CD4-positive, alpha-beta T cell (primary cell): ENCODE results near the gene FCRLA. TPM values are rescaled to one million over a fixed set of nuclear protein-coding genes. Genes with fewer than 3 reads are reported as not detected.
"Not testable (repeated sequence)": the region's sequence is repeated elsewhere in the genome, so short reads cannot be mapped to it uniquely, and the experiment has no call there.

Experiments
- ATAC-seq: fragments of 200-7000 bp; cut with Tn5 transposase; one replicate; pipeline ENCODE4 v1.10.0; 2022; ENCODE audit warnings: mild to moderate bottlenecking; ENCODE audit not compliant: poor library complexity
- CTCF ChIA-PET: fragments of 350-600 bp; sonication (Branson Sonifier 250); formaldehyde crosslinking; loops from one replicate; lab custom pipeline; 2021; ENCODE audit warnings: antibody characterized with exemption, inconsistent platforms; lab: Charles Lee
- POLR2A ChIA-PET: fragments of 350-600 bp; sonication (Branson Sonifier 250); formaldehyde crosslinking; loops from one replicate; lab custom pipeline; 2021; ENCODE audit warnings: antibody characterized with exemption, inconsistent platforms; lab: Charles Lee
- DNase-seq, 14 experiments: peaks; one replicate each; pipeline ENCODE4 v3.0.0-alpha.2; 2013 to 2020; ENCODE audit warnings: mixed read lengths in 2 of 14
- H3K27ac ChIP-seq, 2 donors: one replicate each; pipeline versions ENCODE4 v1.5.1 to v1.7.0; 2013; ENCODE audit warnings: low read length in 2 of 2, low read depth in 1 of 2, mild to moderate bottlenecking in 1 of 2
- H3K27me3 ChIP-seq, 2 experiments: 1 replicate in 1 of 2; 2 replicates in 1 of 2; pipeline versions ENCODE4 v1.6.1 to v1.7.0; 2013; ENCODE audit warnings: low read length in 2 of 2, control low read depth in 1 of 2, mild to moderate bottlenecking in 1 of 2, moderate library complexity in 1 of 2; ENCODE audit not compliant: insufficient read depth in 2 of 2, control insufficient read depth in 1 of 2
- H3K36me3 ChIP-seq: one replicate; pipeline ENCODE4 v1.6.1; 2013; ENCODE audit warnings: low read length, control low read depth; ENCODE audit not compliant: insufficient read depth
- H3K4me1 ChIP-seq: one replicate; pipeline ENCODE4 v1.6.1; 2013; ENCODE audit warnings: low read length, control low read depth; ENCODE audit not compliant: insufficient read depth
- H3K4me3 ChIP-seq: one replicate; pipeline ENCODE4 v1.5.1; 2013; ENCODE audit warnings: mild to moderate bottlenecking, low read length, moderate library complexity
- H3K9me3 ChIP-seq, 2 experiments: 1 replicate in 1 of 2; 2 replicates in 1 of 2; pipeline versions ENCODE4 v1.6.1 to v1.7.0; 2013; ENCODE audit warnings: low read length in 2 of 2, mild to moderate bottlenecking in 2 of 2, control low read depth in 1 of 2, moderate library complexity in 1 of 2; ENCODE audit not compliant: control insufficient read depth in 1 of 2, insufficient read depth in 1 of 2
- H3K27ac Mint-ChIP-seq: one replicate; pipeline ENCODE4 v1.8.0; 2020; ENCODE audit warnings: mixed read lengths
- H3K27me3 Mint-ChIP-seq: one replicate; pipeline ENCODE4 v1.8.0; 2021; ENCODE audit warnings: mixed read lengths
- H3K36me3 Mint-ChIP-seq: one replicate; pipeline ENCODE4 v1.8.0; 2021; ENCODE audit warnings: low read depth, mixed read lengths
- H3K4me1 Mint-ChIP-seq: one replicate; pipeline ENCODE4 v1.8.0; 2021; ENCODE audit warnings: low read depth, mixed read lengths
- H3K4me3 Mint-ChIP-seq: one replicate; pipeline ENCODE4 v1.8.0; 2020; ENCODE audit warnings: mild to moderate bottlenecking, mixed read lengths
- H3K9me3 Mint-ChIP-seq: one replicate; pipeline ENCODE4 v1.8.0; 2020; ENCODE audit warnings: mixed read lengths
- intact Hi-C, 2 experiments: fragments of 100-400 bp; cut with DNase I in 1 of 2; cut with micrococcal nuclease in 1 of 2; formaldehyde crosslinking; loops; one replicate each; pipeline versions ENCODE4 v1.15.1 to v1.9.0; 2023 to 2025; cut with DNase I, micrococcal nuclease
- total RNA-seq, 174 experiments: library from RNA in 2 of 174; stranded (reverse) in 2 of 174; gene quantifications; one replicate each; pipeline ENCODE4 v1.2.3 and lab custom pipeline; 2021 to 2026
- TF ChIP-seq, protein P1 (sequence below): fragments of 200-600 bp; IDR thresholded peaks from one replicate; pipeline ENCODE4 v1.8.0; 2022; ENCODE audit warnings: antibody characterized with exemption, mild to moderate bottlenecking

The FCRLA gene
- total RNA-seq, 2 experiments from 2014 or later, result not detected

GRCh38 chr1:161723459-161724141, 16.6 kb downstream of the FCRLA start:
- H3K4me1 Mint-ChIP-seq, result peaks cover 25% of the 10 kb centered on the region
- Histone ChIP-seq H3K9me3 (no peaks in the 10 kb centered on the region), H3K4me3 (no peak overlapping the region), H3K27me3 (peaks cover 0 to 3% of the 10 kb centered on the region in 2 experiments), H3K4me1 (peaks cover 24% of the 10 kb centered on the region), H3K27ac (no peak overlapping the region), H3K36me3 (no peaks in the 10 kb centered on the region)
- TF ChIP-seq, protein P1, sequence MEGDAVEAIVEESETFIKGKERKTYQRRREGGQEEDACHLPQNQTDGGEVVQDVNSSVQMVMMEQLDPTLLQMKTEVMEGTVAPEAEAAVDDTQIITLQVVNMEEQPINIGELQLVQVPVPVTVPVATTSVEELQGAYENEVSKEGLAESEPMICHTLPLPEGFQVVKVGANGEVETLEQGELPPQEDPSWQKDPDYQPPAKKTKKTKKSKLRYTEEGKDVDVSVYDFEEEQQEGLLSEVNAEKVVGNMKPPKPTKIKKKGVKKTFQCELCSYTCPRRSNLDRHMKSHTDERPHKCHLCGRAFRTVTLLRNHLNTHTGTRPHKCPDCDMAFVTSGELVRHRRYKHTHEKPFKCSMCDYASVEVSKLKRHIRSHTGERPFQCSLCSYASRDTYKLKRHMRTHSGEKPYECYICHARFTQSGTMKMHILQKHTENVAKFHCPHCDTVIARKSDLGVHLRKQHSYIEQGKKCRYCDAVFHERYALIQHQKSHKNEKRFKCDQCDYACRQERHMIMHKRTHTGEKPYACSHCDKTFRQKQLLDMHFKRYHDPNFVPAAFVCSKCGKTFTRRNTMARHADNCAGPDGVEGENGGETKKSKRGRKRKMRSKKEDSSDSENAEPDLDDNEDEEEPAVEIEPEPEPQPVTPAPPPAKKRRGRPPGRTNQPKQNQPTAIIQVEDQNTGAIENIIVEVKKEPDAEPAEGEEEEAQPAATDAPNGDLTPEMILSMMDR, result no peak
- ATAC-seq (no peak), DNase-seq (no peak)
- POLR2A ChIA-PET, result no interaction called here
- intact Hi-C loops, result no loop called here
- no peak overlapping the region for H3K27ac Mint-ChIP-seq
- H3K36me3 Mint-ChIP-seq, result peaks cover 3% of the 10 kb centered on the region
- peaks cover 19% of the 10 kb centered on the region for H3K27me3 Mint-ChIP-seq
- CTCF ChIA-PET, result interaction anchor here (0.7 to 1.5 kb wide), 2 partner anchors 15 to 18 kb away, joined by 3 to 4 read pairs; no protein-coding TSS in a partner anchor
- peak overlapping the region; percentile 39 for H3K4me3 Mint-ChIP-seq
- no peaks in the 10 kb centered on the region for H3K9me3 Mint-ChIP-seq

GRCh38 chr1:161725258-161725907, 18.4 kb downstream of the FCRLA start:
- H3K4me1 Mint-ChIP-seq, result peaks cover 36% of the 10 kb centered on the region
- intact Hi-C loops, H3K27me3 ChIP-seq, DNase-seq, H3K36me3 Mint-ChIP-seq, H3K9me3 ChIP-seq, ATAC-seq, H3K36me3 ChIP-seq, H3K27ac ChIP-seq, H3K9me3 Mint-ChIP-seq: not testable (repeated sequence)
- peak overlapping the region; percentile 12 for H3K27ac Mint-ChIP-seq
- H3K4me3 ChIP-seq, result peak overlapping the region; percentile 80
- POLR2A ChIA-PET, result interaction anchor here (0.8 to 4.7 kb wide), 8 partner anchors 12 to 104 kb away, joined by 3 to 39 read pairs (median 5); partner anchors contain the start of gene DUSP12
- peak overlapping the region; percentile 94 for H3K4me3 Mint-ChIP-seq
- peaks cover 31% of the 10 kb centered on the region for H3K4me1 ChIP-seq
- CTCF ChIA-PET, result interaction anchor here (2.0 to 2.2 kb wide), 2 partner anchors 11 to 17 kb away, joined by 10 to 11 read pairs; no protein-coding TSS in a partner anchor
- peaks cover 19% of the 10 kb centered on the region for H3K27me3 Mint-ChIP-seq

- H3K4me1 ChIP-seq, result peaks cover 33% of the 10 kb centered on the region
- Mint-ChIP-seq H3K27ac (peak overlapping the region; percentile 12), H3K4me3 (peak overlapping the region; percentile 94), H3K9me3 (no peaks in the 10 kb centered on the region), H3K27me3 (peaks cover 19% of the 10 kb centered on the region), H3K4me1 (peaks cover 37% of the 10 kb centered on the region), H3K36me3 (peaks cover 3% of the 10 kb centered on the region)
- peak overlapping the region; percentile 80 for H3K4me3 ChIP-seq
- peaks cover 0 to 3% of the 10 kb centered on the region in 2 experiments for H3K27me3 ChIP-seq
- peak overlapping the region in 1 of 2 donors; percentile 27 for H3K27ac ChIP-seq
- H3K36me3 ChIP-seq, result no peaks in the 10 kb centered on the region
- DNase-seq (peak in 12 of 14 experiments; percentile 10 to 60 (median 28)), ATAC-seq (peak; percentile 35)
- H3K9me3 ChIP-seq, result no peaks in the 10 kb centered on the region
- intact Hi-C loops, result loop anchor here in 1 of 2 experiments (2.0 kb wide), 1 partner anchor 15 kb away; no protein-coding TSS in a partner anchor
- ChIA-PET CTCF (interaction anchor here (1.2 to 2.2 kb wide), 3 partner anchors 10 to 16 kb away, joined by 3 to 11 read pairs (median 10); no protein-coding TSS in a partner anchor), POLR2A (interaction anchor here (0.8 to 4.7 kb wide), 16 partner anchors 9 to 500 kb away, joined by 3 to 39 read pairs (median 4); partner anchors contain the start of genes DUSP12 and TOMM40L)
- TF ChIP-seq, protein P1, result no peak
Measured at GRCh38 chr1:161725908-161726472, 19.0 kb downstream of the FCRLA start.
